HG02588 (cell line): Measurements from ENCODE around the gene DAZL.

Experiments used
- ATAC-seq: cut with Tn5 transposase; IDR thresholded peaks from one replicate; pipeline ENCODE4 v1.9.1; 2021; ENCODE audit warnings: mild to moderate bottlenecking, moderate library complexity; ENCODE audit not compliant: unreplicated experiment

Gene DAZL

DNA sequence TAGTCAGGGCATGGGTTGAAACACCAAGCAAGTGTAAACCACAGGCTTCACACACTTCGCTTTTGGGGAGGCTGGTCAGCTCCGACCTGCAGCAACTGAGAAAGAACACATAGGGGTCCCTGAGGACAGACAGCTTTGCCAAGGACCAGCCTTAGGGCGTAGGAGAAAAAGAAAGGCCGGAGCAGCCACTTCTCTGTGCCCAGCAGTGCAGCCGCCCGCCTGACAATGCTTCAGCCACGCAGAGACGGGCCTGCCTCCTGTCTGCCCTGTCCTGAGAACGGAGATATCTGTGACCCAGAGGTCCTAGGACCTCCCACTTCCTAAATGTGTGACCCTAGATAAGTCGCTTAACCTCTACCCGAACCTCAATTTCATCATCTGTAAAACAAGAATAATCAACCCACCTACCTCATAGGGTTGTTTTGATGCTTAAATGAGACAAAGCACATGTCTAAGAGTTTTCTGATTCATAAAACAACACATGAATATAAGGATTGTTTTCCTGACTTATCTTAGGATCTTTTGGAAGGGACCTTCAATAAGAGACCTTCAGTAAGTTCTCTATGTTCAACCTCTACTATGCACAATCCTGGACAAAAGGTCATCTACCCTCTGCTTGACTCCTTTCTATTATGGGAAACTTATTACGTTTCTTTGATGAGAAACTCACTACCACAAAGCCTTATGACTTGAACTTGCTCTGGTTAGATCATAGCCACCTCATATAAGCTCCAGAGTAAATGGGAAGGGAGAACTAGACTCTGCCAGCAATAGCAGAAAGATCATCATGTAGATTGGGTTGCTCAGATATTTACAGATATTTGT is 58.8 kb downstream of the DAZL start:
- no peak for ATAC-seq

- ATAC-seq = no peak
These were observed 59.6 kb downstream of the DAZL start for GRCh38 chr3:16545413-16546185.

DNA sequence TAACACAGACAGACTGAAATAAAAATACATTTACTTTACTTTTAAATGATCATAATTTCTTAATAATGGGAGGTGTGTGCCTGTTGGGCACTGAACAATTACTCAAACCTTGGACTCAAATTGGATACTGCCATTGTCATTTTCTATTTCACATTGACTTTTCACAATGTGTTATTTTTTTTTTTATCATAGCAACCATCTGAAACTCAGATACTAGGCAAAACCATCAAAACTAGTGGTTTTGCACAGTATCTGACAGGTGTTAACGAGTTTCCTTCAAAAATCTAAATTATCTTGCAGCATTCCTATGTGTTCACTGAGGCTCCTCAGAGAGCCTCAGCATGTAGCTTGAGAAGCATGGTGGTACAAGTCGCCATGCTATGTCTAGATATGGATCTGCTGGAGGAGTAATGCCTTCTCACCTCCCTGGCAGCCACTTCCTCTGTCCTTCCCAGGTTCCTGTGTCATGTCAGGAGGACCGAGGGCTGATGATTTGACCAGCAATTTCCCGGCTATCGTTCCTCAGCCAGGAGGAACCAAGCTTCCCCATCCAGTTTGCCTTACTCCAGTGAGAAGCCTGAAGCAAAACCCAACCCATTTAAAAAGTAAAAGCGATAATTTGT is 61.9 kb downstream of the DAZL start:
- ATAC-seq = no peak

DNA sequence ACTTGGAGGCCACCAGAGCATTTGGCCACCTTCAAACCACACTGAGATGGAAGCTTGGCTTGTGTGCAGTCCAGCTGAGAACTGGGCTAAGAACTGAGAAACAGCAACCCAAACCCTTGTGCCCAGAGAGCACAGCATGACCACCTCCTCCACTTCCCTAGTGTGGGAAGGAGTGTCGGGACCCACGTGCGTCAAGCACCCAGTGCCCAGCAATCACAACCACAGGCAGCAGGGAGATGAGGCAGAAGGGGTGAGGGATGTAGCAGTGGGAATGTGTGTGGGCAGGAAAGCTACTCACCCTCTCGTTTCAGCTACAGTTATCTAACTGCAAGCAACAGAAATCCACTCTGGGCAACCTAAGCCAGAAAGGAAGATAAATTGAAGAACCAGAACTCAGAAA is 66.7 kb downstream of the DAZL start:
- no peak for ATAC-seq

DNA sequence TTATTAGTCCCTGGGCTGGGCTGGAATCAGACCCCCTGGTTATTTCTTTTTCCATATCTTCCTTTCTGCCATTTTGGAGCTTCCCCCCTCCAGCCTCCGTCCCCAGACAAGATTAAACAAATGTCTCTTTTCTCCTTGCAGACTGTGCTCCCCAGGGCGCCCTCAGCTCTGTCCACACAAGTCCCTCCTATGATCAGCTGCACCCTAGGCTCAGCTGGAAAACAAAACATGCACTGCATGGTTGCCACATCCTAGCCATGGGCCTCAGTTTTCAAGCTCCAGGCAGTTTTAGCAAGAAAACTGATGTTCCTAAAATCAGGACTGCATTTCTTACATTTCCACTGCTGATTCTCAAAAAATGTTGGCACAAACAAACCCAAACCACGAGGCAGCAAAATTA is 68.2 kb downstream of the DAZL start:
- ATAC-seq = no peak
